Stromal cell of bone marrow (primary cell): Measurements from ENCODE around the gene DCAF10.
A peak's percentile ranks its signal among the peaks of the same experiment; 100 is the strongest.
"Not testable (repeated sequence)": the region's sequence is repeated elsewhere in the genome, so short reads cannot be mapped to it uniquely, and the experiment has no call there.

Source experiments
- DNase-seq: peaks from one replicate; pipeline ENCODE4 v3.0.0-alpha.2; 2012; ENCODE audit warnings: low read depth

The DCAF10 gene

GRCh38 chr9:37800631-37801286, at the start of gene DCAF10:
TSS of gene DCAF10 (plus strand) at chr9:37800797. CDS start at chr9:37800867, 70 bp downstream.
- peak; percentile 63 for DNase-seq

DNA sequence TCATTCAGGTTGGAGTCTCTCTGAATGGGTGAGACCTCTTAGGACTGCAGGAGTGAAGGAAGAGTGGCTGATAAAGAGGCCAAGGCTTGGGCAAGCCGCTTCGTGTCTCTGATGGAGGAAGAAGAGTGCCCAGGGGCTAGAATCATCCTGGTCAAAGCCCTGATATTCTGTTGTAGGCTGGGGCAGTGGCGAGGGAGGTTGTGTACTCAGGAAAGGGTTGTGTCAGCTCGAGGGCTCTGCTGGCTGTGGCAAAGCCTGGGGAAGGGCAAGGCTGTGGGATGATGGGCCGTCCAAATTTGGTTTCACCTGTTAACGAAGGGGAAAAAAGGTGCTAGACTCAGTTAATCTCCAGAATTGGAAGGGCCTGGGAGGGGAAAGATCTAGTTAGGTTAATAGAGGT, 49.4 kb upstream of the DCAF10 start:
- no peak for DNase-seq

DNA sequence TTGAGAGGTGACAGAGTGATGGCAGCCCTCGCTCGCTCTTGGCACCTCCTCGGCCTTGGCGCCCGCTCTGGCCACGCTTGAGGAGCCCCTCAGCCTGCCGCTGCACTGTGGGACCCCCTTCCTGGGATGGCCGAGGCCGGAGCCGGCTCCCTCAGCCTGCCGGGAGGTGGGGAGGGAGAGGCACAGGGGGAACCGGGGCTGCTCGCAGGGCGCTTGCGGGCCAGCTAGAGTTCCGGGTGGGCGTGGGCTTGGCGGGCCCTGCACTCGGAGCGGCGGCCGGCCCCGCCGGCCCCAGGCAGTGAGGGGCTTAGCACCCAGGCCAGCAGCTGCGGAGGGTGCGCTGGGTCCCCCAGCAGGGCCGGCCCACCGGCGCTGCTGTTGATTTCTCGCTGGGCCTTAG, 48.9 kb upstream of the DCAF10 start:
- not testable (repeated sequence) for DNase-seq

- DNase-seq, result not testable (repeated sequence)
Observed at GRCh38 chr9:37752112-37752511, 48.5 kb upstream of the DCAF10 start.

DNA sequence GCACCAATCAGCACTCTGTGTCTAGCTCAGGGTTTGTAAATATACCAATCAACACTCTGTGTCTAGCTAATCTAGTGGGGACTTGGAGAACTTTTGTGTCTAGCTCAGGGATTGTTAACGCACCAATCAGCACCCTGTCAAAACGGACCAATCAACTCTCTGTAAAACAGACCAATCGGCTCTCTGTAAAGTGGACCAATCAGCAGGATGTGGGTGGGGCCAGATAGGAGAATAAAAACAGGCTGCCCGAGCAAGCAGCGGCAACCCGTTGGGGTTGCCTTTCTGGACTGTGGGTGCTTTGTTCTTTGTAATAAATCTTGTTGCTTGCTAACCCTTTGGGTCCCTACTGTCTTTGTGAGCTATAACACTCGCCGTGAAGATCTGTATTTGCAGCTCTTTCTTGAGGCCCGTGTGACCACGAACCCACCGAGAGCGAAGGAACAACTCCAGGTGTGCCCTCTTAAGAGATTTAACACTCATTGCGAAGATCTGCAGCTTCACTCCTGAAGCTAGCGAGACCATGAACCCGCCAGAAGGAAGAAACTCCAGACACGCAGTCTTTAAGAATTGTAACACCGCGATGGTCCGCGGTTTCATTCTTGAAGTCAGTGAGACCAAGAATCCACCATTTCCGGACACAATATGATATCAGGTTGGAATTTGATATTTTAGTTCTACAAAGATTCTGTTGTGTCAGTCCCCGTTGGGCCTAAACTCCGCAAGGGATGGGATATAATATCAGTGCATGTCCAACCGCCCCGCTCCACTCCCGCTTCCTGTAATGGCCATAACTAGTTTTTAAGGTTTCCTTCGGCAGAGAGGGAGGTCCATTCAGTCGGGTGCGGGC, 47.7 kb upstream of the DCAF10 start:
- DNase-seq, result no peak

- peak; percentile 44 for DNase-seq
Observed at GRCh38 chr9:37753489-37754190, 47.0 kb upstream of the DCAF10 start, which contains the start of gene TRMT10B. TSS of gene TRMT10B (plus strand) at chr9:37753805. CDS start at chr9:37761932, 8,127 bp downstream.

- DNase-seq, result no peak
Observed at GRCh38 chr9:37758747-37759146, 41.9 kb upstream of the DCAF10 start.

DNA sequence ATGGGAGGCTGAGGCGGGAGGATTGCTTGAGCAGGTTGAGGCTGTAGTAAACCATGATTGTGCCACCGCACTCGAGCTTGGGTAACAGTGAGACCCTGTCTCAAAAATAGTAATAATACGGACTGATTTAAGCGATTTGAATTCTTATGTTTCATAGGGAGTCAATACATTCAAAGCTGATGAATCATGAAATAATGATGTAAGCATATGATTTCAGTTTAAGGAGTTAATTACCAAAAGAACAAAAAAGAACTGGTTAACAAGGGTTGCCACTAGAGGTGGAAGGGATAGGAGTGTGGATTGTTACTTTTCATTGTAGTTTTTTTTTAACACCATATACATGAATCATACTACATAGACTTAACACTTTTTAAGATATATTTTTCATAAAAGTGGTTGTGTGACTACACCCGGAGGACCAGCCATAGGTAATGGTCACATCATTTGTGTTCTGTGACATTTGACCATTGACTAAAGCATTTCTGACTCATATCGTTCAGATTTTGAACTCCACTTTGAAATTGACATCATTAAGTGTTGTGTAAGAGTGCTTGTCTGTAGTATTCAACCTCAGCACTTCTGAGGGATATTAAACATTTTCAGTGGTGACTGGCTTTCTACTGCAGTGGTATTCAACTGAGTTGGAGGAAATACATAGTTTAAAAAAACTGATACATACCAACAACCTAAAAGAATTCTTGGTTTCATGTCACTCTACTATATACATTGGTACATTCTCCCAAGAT, 40.0 kb upstream of the DCAF10 start:
- peak; percentile 49 for DNase-seq

DNA sequence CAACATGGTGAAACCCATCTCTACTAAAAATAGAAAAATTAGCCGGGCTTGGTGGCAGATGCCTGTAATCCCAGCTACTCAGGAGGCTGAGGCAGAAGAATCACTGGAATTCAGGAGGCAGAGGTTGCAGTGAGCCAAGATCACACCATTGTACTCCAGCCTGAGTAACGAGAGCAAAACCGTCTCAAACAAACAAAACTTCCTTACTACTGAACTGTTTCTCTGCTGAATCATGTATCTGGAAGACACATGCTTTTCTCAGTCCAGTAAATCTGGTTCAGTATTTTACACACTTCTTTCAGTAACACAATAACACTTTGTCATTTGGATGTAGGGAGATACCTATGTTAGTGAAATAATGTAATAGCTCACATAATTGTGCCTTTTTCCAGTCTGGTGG, 39.1 kb upstream of the DCAF10 start:
- DNase-seq, result no peak

DNA sequence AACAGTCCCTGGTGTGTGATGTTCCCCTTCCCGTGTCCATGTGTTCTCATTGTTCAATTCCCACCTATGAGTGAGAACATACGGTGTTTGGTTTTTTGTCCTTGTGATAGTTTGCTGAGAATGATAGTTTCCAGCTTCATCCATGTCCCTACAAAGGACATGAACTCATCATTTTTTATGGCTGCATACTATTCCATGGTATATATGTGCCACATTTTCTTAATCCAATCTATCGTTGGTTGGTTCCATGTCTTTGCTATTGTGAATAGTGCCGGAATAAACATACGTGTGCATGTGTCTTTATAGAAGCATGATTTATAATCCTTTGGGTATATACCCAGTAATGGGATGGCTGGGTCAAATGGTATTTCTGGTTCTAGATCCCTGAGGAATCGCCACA, 35.3 kb upstream of the DCAF10 start:
- not testable (repeated sequence) for DNase-seq

DNA sequence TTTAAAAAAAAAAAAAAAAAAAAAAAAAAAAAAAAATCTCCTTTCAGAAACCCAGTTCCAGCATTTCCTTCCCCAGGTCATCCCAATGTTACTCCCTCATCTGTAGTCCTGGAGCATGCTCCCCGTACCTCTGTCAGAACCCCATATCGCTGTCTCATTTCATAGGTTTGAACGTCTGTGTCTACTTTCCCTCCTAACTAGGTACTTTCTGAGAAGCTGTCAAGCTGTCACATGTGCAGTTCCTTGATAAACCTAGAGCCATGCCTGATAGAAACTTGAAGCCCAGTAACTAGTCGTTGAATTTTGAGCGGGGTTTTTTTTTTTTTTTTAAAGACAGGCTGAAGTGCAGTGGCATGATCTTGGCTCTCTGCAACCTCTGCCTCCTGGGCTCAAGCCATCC, 31.3 kb upstream of the DCAF10 start:
- no peak for DNase-seq

GRCh38 chr9:37769995-37770394, 30.6 kb upstream of the DCAF10 start:
- no peak for DNase-seq

DNA sequence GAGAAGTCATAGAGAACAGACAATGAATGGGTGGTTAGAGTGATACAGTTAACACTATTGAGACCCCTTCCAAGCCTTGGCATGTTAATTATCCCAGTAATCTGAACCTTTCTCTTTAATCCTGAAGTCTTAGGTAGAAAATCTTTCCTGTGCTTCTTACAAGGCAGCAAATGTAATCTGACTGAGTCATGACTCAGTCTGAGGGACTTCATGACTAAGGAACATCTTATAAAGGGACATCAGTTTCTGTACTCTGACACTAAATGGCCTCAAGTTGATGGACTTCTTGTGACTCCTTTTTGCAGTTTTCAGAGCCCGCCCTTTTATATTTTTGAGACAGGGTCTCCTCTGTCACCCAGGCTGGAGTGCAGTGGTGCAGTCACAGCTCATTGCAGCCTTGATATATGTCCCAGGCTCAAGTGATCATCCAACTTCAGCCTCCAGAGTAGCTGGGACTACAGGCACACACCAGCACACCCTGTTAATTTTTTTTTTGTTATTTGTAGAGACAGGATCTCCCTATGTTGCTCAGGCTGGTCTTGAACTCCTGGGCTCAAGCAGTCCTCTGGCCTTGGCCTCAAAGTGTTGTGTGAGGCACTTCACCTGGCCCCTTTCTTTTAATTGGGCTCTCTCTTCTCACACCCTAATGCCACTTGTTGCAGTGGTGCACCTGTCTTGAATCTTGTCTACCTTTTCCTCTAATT, 25.2 kb upstream of the DCAF10 start:
- DNase-seq, result no peak

DNA sequence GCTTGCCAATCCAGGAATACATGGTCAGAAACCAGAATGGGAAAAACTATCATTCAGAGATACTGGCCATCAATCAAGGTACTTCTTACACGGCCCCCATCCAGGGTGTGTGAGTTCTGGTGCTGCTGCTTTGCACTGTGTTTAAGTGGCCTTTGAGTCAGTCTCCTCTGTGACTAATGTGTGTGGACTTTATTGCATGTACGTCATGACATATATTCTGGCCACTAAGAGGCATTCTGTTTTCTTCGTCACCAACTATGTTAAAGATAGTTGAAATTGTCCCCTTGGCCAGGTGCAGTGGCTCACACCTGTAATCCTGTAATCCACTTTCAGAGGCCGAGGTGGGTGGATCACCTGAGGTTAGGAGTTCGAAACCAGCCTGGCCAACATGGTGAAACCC, 24.3 kb upstream of the DCAF10 start:
- no peak for DNase-seq

GRCh38 chr9:37778534-37778933, 22.1 kb upstream of the DCAF10 start:
- DNase-seq, result no peak

- DNase-seq, result no peak
Observed at GRCh38 chr9:37784291-37784615, 16.3 kb upstream of the DCAF10 start.

GRCh38 chr9:37784616-37785483, 15.7 kb upstream of the DCAF10 start, which contains the start of gene EXOSC3:
TSS of gene EXOSC3 (minus strand) at chr9:37785064. CDS start at chr9:37785044, 20 bp downstream.
- peak; percentile 87 for DNase-seq

DNA sequence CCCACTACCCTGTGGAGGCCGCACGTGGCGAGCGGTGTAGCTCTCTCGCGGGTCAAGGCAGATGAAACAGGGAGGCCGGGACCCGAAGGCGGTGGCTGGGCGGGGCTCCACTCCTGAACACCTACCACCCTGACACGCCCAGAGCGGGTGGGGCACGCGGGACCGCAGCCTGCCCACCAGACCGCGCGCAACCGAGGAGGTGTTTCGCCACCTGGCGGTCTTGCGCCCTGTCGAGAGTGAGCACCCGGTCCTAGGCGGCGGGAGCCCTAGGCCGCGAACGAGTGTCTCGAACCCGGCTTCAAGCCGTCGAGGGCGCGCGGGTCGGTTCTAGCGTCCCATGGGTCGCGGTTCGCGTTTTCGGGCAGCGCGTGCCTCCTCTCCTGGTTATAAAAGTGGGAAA, 13.5 kb upstream of the DCAF10 start:
- no peak for DNase-seq

- no peak for DNase-seq
Observed at GRCh38 chr9:37788332-37788731, 12.3 kb upstream of the DCAF10 start.

DNA sequence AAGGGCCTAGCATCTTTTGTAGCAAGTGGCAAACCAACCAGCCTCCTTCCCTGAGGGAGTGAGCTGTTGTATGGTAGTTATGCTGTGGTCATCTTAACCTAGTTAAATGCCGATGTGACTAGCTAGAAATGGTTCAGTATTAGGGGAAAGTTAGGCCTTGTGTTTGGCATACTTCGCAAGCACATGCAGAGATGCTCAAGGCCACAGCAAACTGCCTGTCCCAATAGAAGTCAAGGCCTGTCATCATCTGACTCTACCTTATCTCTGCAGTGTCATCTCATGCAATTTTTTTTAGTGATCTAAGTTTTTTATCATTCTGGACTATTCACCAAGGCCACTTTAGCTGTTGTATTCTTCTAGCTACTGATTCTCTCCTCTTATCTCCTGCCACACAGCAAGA, 10.5 kb upstream of the DCAF10 start:
- DNase-seq, result no peak
